NCI-H82 treated with DMSO at 0.1 percent for 48 hours (cell line): ENCODE results near the gene SOWAHA.
"Not testable (repeated sequence)": the region's sequence is repeated elsewhere in the genome, so short reads cannot be mapped to it uniquely, and the experiment has no call there.

ENCODE experiments used
- DNase-seq: peaks from one replicate; lab custom pipeline; 2025; ENCODE audit not compliant: unreplicated experiment; lab: John Stamatoyannopoulos, UW

The SOWAHA gene

GRCh38 chr5:132848270-132848669 is 35.2 kb downstream of the SOWAHA start:
- no peak for DNase-seq

GRCh38 chr5:132849347-132849746 is 36.2 kb downstream of the SOWAHA start:
- no peak for DNase-seq

- no peak for DNase-seq
Observed at GRCh38 chr5:132850066-132850465, 37.0 kb downstream of the SOWAHA start.

GRCh38 chr5:132853323-132853722 is 40.2 kb downstream of the SOWAHA start:
- DNase-seq = no peak

GRCh38 chr5:132853790-132854189 is 40.7 kb downstream of the SOWAHA start:
- no peak for DNase-seq

GRCh38 chr5:132854301-132854700 is 41.2 kb downstream of the SOWAHA start:
- no peak for DNase-seq

GRCh38 chr5:132854992-132855391 is 41.9 kb downstream of the SOWAHA start:
- not testable (repeated sequence) for DNase-seq

- no peak for DNase-seq
Observed at GRCh38 chr5:132856011-132856410, 42.9 kb downstream of the SOWAHA start.

GRCh38 chr5:132859889-132860437 is 46.9 kb downstream of the SOWAHA start:
- no peak for DNase-seq

GRCh38 chr5:132860742-132861141 is 47.6 kb downstream of the SOWAHA start:
- no peak for DNase-seq

- DNase-seq = no peak
Observed at GRCh38 chr5:132865668-132866341, 52.7 kb downstream of the SOWAHA start.
